GM18511 (cell line): Measurements from ENCODE around the gene UBE2D4.

Source experiments
- ATAC-seq: cut with Tn5 transposase; IDR thresholded peaks from one replicate; pipeline ENCODE4 v1.9.1; 2021; ENCODE audit warnings: mild to moderate bottlenecking, moderate library complexity; ENCODE audit not compliant: unreplicated experiment

The UBE2D4 gene

DNA sequence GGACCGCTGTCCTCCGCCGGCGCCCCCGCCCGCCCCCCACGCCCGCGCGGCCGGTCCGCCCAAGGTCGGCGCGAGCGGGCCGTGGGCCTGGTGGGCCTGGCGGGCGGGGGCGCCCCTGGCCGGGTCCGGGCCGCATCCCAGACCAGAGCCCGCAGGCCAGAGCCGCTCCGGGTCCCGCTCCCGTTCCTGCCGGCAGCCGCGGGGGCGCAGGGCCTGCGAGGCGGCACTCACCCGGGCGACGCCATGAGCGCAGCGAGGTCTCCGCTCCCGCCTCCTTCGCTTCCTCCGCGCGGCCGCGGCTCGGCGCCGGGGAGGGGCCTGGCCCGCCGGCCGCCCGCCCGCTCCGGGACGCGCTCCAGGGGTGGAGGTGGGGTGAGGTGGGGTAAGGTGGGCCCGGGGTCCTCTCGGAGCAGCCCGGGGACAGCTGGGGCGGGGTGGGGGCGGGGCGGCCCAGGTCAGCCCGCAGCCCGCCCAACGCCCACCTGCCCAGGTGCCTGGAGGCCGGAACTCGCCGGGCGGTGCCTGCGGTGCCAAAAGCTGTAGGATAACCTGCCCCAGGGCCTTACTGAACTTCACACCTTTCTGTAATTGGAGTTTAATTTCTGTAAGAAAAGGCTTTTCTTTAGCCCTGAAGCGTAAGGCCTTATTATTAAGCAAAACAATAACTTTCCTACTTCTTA is 19.8 kb upstream of the UBE2D4 start, which contains the start of gene URGCP:
TSS of gene URGCP (minus strand) at position 266 of the 680 bp plus-strand sequence. CDS start at position 245, 21 bp downstream.
- peak; percentile 85 for ATAC-seq

DNA sequence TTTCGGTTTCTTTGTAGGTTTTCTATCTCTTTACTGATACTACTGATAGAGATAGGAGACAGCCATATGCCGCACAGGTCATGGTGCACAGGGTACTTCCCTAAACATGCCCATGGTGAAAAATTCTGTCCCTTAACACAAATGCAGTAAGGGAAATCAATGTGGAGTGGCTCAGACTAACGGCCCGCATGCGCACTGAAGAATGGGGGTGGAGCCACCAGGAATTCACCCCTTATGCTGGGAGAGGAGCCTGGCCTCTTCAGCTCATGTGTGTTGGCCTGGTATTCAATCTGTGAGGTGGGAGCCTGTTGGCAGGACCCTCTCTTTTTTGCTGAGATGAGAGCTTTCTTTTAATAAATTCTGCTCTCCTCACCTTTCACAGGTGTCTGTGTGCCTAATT is 11.4 kb upstream of the UBE2D4 start:
- no peak for ATAC-seq

DNA sequence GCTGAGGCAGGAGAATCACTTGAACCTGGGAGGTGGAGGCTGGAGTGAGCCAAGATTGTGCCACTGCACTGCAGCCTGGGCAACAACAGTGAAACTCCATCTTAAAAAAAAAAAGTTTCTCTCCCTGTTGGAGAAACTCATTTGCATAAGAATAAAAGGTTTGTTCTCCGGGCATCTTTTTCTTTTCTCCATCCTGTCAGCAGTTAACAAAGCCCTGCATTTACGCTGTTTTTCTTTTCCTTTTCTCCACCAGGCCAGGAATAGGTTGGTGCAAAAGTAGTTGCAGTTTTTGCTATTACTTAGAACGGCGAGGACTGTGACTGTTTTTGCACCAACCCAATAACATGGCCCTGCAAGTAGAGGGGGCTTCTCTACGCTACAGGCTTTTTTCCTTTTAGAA is 10.3 kb upstream of the UBE2D4 start:
- ATAC-seq: no peak

- no peak for ATAC-seq
Observed at GRCh38 chr7:43921423-43921822, 4.8 kb upstream of the UBE2D4 start.

- ATAC-seq: no peak
Observed at GRCh38 chr7:43922726-43923125, 3.5 kb upstream of the UBE2D4 start.

- peak; percentile 35 for ATAC-seq
Observed at GRCh38 chr7:43926798-43927123, 525 bp downstream of the UBE2D4 start.

DNA sequence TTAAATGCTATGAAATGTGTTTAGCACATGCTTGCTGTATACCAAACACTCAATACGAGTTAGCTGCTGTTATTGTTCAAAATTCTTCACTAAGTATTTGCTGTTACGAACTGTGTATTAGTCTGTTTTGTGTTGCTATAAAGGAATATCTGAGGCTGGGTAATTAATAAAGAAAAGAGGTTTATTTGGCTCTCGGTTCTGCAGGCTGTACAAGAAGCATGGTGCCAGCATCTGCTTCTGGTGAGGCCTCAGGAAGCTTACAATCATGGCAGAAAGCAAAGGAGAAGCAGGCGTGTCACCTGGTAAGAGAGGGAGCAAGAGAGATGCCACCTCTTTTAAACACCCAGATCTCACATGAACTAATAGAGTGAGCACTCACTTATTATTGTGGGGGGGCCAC is 1.6 kb downstream of the UBE2D4 start:
- no peak for ATAC-seq

- ATAC-seq: no peak
Observed at GRCh38 chr7:43929529-43930457, 3.6 kb downstream of the UBE2D4 start.

GRCh38 chr7:43931346-43931745 is 5.1 kb downstream of the UBE2D4 start:
- ATAC-seq: no peak

- ATAC-seq: no peak
Observed at GRCh38 chr7:43933902-43934560, 7.8 kb downstream of the UBE2D4 start.

DNA sequence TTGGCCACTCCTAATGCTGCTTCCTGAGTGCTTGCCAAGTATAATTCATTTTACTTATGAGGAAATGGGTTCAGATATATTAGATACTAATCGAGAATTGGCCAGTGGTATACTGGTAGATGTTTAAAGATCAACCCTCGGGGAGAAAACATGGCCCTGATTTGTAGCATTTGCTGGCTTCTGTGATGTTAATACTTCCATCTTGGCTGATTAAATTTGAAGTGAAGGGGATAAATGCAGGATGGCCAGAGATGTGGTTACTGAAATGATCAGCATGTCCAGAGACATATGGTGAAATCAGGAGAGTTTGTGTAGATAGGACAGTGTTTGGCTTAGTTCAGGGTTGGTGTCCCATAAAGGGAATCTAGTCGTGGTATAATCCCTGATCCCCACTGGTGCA is 11.2 kb downstream of the UBE2D4 start:
- no peak for ATAC-seq

DNA sequence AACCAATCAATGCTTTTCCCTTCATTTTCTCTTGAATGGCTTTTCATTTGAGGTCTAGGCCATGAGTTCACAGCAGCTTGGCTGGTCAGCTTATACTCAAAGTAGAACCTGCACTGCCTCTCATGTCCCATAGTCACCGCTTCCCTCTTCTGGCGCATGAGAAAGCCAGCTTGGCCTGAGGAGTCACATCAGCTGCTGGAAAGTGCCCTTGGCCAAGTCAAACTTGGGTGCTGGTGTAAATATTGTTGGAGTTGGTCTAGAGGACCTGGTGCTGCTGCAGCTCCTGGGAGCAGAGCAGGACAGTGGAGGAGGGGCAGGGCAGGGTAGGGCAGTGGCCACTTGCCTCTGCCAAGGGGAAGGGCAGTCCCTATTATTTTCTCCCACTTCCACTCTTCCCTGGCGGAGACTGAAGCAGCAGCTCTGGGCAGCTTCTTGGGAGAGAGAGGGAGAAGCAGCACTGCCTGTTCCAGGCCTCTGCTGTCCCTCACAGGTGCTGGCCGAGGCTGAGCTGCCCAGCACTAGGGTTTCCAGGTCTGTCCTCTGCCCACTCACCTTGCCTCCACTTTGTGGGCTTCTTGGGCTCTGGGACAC is 12.8 kb downstream of the UBE2D4 start:
- no peak for ATAC-seq

- ATAC-seq: no peak
Observed at GRCh38 chr7:43942250-43942649, 16.0 kb downstream of the UBE2D4 start.

DNA sequence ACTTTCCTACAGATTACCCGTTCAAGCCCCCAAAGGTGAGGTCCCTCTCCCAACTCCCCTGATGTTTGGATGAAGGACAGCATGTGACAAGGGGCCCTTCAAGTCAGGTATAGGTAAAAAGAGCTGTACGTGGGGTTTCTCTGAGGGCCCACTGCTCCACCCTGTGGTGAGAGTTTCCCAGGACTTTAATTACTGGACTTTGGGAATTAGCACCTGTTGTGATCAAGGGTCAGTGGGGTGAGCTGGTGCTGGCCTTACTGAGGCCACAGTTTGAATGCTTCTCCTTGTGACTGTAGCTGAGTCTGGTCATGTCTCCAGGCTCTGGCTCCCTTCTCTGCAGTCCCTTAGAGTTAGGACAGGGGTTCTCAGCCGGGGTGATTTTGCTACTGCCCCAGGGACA is 16.8 kb downstream of the UBE2D4 start:
- ATAC-seq: no peak

DNA sequence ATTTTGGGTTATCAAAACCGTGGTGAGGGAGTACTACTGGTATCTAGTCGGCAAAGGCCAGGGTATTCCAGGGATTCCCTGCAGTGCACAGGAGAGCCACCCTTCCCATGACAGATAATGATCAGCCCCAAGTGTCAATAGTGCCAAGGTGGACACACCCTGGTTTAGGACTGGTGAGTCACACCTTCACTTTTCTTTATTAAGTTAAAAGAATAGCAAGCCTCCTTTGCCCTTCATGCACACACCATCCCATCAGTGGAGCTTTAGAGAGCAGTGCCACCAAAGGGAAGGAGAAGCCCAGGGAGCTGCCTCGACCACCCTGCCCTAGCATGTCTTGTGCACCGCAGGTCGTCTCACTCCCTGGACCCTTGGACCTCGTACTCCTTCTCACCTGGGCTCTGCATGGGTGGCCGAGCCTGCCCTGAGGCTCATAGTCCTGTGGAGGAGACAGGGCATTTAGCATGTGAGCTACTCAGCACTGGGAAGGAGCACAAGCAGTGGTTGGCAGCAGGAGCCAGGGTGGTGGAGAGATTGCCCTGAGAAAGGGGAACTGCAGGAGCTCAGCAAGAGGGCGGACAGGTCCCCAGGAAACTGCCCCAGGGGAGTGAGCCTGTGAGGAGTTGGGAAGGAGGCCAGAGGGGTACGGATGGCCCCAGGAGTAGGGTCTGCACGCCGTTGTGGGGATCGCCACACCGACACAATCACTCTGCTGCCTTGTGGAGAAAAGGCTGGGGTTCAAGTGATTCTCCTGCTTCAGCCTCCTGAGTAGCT is 17.4 kb downstream of the UBE2D4 start:
- no peak for ATAC-seq

DNA sequence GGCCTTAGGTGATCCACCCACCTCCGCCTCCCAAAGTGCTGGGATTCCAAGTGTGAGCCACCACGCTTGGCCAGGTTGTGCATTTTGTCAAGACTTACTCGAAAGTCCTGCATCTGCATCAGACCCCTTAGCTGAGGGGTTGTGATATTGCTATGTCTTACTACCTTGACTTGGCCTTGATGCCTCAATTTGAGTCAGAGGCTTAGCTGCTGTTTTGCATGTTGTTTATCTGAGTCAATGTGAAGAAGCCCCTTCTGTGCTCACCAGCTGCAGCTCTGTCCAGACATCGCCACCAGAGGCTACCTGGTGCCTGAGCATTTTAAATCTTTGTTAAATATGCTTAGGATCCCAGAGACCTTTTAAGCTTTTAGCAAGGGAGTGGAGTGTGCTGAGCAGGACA is 18.1 kb downstream of the UBE2D4 start:
- ATAC-seq: no peak

DNA sequence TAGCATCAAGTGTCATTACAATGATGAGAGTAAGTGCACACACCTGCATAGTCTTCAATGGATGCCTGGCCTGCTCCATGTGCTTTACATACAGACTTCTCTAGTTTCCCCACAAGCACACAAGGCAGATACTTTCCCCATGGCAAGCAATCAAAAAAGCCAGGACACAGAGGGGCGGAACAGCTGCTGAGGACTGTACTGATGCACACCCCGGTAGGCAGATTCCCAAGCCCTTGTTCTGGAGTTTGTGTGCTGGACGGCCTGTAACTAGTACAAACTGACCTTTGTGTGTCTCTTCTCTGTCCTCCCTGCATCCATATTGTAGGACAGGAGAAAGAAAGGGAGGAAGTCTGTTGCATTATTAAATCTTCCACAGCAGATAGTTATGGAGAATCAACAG is 25.8 kb downstream of the UBE2D4 start:
- ATAC-seq: no peak

DNA sequence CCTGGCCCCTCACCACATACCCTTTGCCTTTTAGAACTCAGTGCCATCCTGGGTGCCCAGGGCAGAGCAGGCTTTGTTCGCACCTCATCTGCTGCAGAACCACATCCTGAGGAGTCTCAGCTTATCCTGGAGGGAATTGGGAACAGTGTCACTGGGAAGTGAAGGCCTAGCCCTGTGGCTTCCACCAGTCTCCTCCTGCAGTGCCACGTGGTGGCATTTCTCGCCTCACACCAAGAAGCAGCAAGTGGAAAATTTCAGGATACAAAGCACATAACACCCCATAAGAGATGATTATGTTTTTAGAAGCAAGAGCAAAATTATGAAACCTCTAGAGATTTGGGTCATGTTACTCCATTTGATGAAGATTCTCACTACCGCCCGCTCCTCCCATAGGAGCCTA is 26.8 kb downstream of the UBE2D4 start:
- ATAC-seq: no peak

GRCh38 chr7:43954524-43955228 is 28.4 kb downstream of the UBE2D4 start:
- no peak for ATAC-seq

DNA sequence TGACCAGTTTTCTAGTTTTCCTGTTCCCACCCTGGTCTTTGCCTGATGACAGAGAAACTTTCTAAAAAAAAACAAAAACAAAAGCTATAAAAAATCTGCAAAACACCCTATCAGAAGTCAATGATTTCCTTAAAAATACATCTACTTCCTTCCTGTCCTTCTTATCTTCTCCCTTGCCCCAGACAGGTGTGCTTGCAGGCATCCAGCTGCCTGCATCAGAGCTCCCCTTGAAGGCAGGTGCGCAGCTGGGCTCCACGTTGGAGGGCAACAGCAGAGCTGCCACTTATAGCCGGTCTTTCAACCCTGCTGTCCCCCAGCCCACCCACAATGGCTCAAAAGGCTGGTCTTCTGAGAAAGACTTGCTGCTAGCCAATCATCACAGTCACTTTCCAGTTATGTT is 29.8 kb downstream of the UBE2D4 start:
- no peak for ATAC-seq
